B cell (primary cell): ENCODE data around the gene EPG5. TPM values are rescaled to one million over a fixed set of nuclear protein-coding genes. Genes with fewer than 3 reads are reported as not detected.
A peak's percentile ranks its signal among the peaks of the same experiment; 100 is the strongest.

Experiments used
- ATAC-seq: fragments of 200-7000 bp; cut with Tn5 transposase; one replicate; pipeline ENCODE4 v1.10.0; 2021; ENCODE audit warnings: low read depth, mild to moderate bottlenecking, moderate number of reproducible peaks, moderate library complexity
- CTCF ChIA-PET: fragments of 350-600 bp; sonication (Branson Sonifier 250); formaldehyde crosslinking; loops from one replicate; lab custom pipeline; 2021; ENCODE audit warnings: antibody characterized with exemption, inconsistent platforms; lab: Charles Lee
- POLR2A ChIA-PET: fragments of 350-600 bp; sonication (Branson Sonifier 250); formaldehyde crosslinking; loops from one replicate; lab custom pipeline; 2021; ENCODE audit warnings: antibody characterized with exemption; lab: Charles Lee
- DNase-seq: peaks from one replicate; pipeline ENCODE4 v3.0.0; 2013
- H2AFZ ChIP-seq: 2 replicates; pipeline ENCODE4 v1.6.1; 2012; ENCODE audit warnings: mild to moderate bottlenecking, low read depth, low read length; ENCODE audit not compliant: insufficient read depth, poor library complexity, severe bottlenecking
- H3K27ac ChIP-seq, 2 donors: 1 replicate in 1 of 2; 2 replicates in 1 of 2; pipeline ENCODE4 v1.5.1; 2012 to 2013; ENCODE audit warnings: low read length in 2 of 2, mild to moderate bottlenecking in 2 of 2, moderate library complexity in 1 of 2
- H3K27me3 ChIP-seq, 4 experiments: fragments of 200-600 bp in 1 of 4; sonication (generic) in 1 of 4; replicated peaks in 1 of 4; 1 replicate in 2 of 4; 2 replicates in 2 of 4; pipeline versions ENCODE4 v1.6.1 to v1.7.0; 2013 to 2016; ENCODE audit warnings: low read length in 3 of 4, mild to moderate bottlenecking in 2 of 4, mixed read lengths in 1 of 4, moderate library complexity in 1 of 4; ENCODE audit not compliant: insufficient read depth in 4 of 4, control insufficient read depth in 3 of 4; ENCODE audit errors: control extremely low read depth in 1 of 4
- H3K36me3 ChIP-seq, 2 experiments: replicated peaks in 1 of 2; 1 replicate in 1 of 2; 2 replicates in 1 of 2; pipeline versions ENCODE4 v1.6.1 to v1.7.1; 2013; ENCODE audit warnings: low read length in 1 of 2; ENCODE audit not compliant: insufficient read depth in 2 of 2, control insufficient read depth in 1 of 2; ENCODE audit errors: control extremely low read depth in 1 of 2, extremely low read depth in 1 of 2
- H3K4me1 ChIP-seq, 2 donors: fragments of 200-600 bp in 1 of 2; sonication (generic) in 1 of 2; 1 replicate in 1 of 2; 2 replicates in 1 of 2; pipeline versions ENCODE4 v1.5.1 to v1.6.1; 2013 to 2017; ENCODE audit warnings: low read length in 2 of 2; ENCODE audit not compliant: control insufficient read depth in 2 of 2, insufficient read depth in 2 of 2
- H3K4me2 ChIP-seq: replicated peaks from 2 replicates; pipeline ENCODE3; 2012; ENCODE audit warnings: mild to moderate bottlenecking, low read depth, low read length; ENCODE audit not compliant: poor library complexity, severe bottlenecking
- H3K4me3 ChIP-seq, 5 experiments: fragments of 200-600 bp in 1 of 5; sonication (generic) in 1 of 5; 1 replicate in 3 of 5; 2 replicates in 2 of 5; pipeline versions ENCODE4 v1.5.1 to v1.7.0; 2011 to 2016; ENCODE audit warnings: low read length in 4 of 5, mild to moderate bottlenecking in 4 of 5, low read depth in 2 of 5, control low read depth in 1 of 5, moderate library complexity in 1 of 5; ENCODE audit not compliant: insufficient read depth in 1 of 5; ENCODE audit errors: control extremely low read depth in 1 of 5, extremely low read depth in 1 of 5
- H3K79me2 ChIP-seq: fragments of 200-600 bp; sonication (generic); one replicate; pipeline ENCODE4 v1.6.0; 2016; ENCODE audit warnings: low read length; ENCODE audit not compliant: control insufficient read depth, insufficient read depth
- H3K9ac ChIP-seq: fragments of 200-600 bp; sonication (generic); 2 replicates; pipeline ENCODE4 v1.6.1; 2017; ENCODE audit warnings: mild to moderate bottlenecking, low read length, moderate library complexity
- H3K9me3 ChIP-seq, 3 donors: one replicate each; pipeline versions ENCODE4 v1.6.1 to v1.7.1; 2013; ENCODE audit warnings: low read length in 2 of 3; ENCODE audit not compliant: control insufficient read depth in 2 of 3, insufficient read depth in 1 of 3; ENCODE audit errors: control extremely low read depth in 1 of 3
- H4K20me1 ChIP-seq: 2 replicates; pipeline ENCODE4 v1.6.0; 2012; ENCODE audit warnings: mild to moderate bottlenecking, low read length; ENCODE audit not compliant: insufficient read depth, control insufficient read depth, poor library complexity, severe bottlenecking
- H3K27ac Mint-ChIP-seq: one replicate; pipeline ENCODE4 v1.8.0; 2021; ENCODE audit warnings: mixed read lengths
- H3K27me3 Mint-ChIP-seq: one replicate; pipeline ENCODE4 v1.8.0; 2021; ENCODE audit warnings: mixed read lengths
- H3K4me1 Mint-ChIP-seq: one replicate; pipeline ENCODE4 v1.8.0; 2021; ENCODE audit warnings: mixed read lengths
- H3K4me3 Mint-ChIP-seq: one replicate; pipeline ENCODE4 v1.8.0; 2021; ENCODE audit warnings: mixed read lengths
- H3K9me3 Mint-ChIP-seq: one replicate; pipeline ENCODE4 v1.8.0; 2022; ENCODE audit warnings: mixed read lengths; ENCODE audit not compliant: insufficient read depth
- CTCF ChIP-seq: fragments of 200-600 bp; IDR thresholded peaks from one replicate; pipeline ENCODE4 v1.8.0; 2022; ENCODE audit warnings: antibody characterized with exemption, mild to moderate bottlenecking
- EZH2 ChIP-seq: IDR thresholded peaks from 2 replicates; pipeline ENCODE4 v1.6.1; 2012; ENCODE audit warnings: borderline replicate concordance, low read depth, mild to moderate bottlenecking, moderate library complexity, low read length; ENCODE audit not compliant: insufficient read depth, poor library complexity, severe bottlenecking
- WGBS: methylation state at CpG from one replicate; pipeline ENCODE4 v1.1.5; 2013; ENCODE audit warnings: missing lambda C conversion rate; ENCODE audit not compliant: insufficient coverage; 5-methylcytosine and 5-hydroxymethylcytosine counted together
- intact Hi-C: fragments of 100-400 bp; cut with micrococcal nuclease; formaldehyde crosslinking; loops from one replicate; pipeline ENCODE4 v1.10.0; 2022
- polyA plus RNA-seq: library from polyadenylated mRNA; depleted of rRNA; stranded (reverse); fragments of >200 nt; gene quantifications from 2 replicates; pipeline ENCODE4 v1.2.3, GENCODE V29; 2012
- total RNA-seq, 2 donors: library from RNA; stranded (reverse); fragments of 120-200 nt in 1 of 2; gene quantifications; 1 replicate in 1 of 2; 2 replicates in 1 of 2; pipeline versions ENCODE4 v1.2.3 to v1.2.4, GENCODE V29; 2013 to 2022

The EPG5 gene
- total and polyA plus RNA-seq, 2 donors (not counting 1 experiment from before 2014, with no cell fraction given) = 10.3 to 50.4 TPM

- Histone ChIP-seq H3K36me3 (peaks cover 12 to 47% of the 10 kb centered on the region in 2 experiments), H3K27me3 (no peaks in the 10 kb centered on the region), H3K4me1 (peaks cover 2 to 6% of the 10 kb centered on the region in 2 donors), H3K4me3 (no peak overlapping the region), H2AFZ (no peak overlapping the region), H3K79me2 (no peaks in the 10 kb centered on the region), H4K20me1 (no peaks in the 10 kb centered on the region), H3K9ac (no peak overlapping the region), H3K4me2 (no peak overlapping the region), H3K9me3 (peaks cover 0 to 5% (median 0%) of the 10 kb centered on the region in 3 donors), H3K27ac (no peak overlapping the region)
- intact Hi-C loops = loop anchor here (1.0 kb wide), 3 partner anchors 189 to 259 kb away; no protein-coding TSS in a partner anchor
- CTCF ChIA-PET = interaction anchor here (0.5 to 12.0 kb wide), 32 partner anchors 9 to 259 kb away, joined by 3 to 291 read pairs (median 4); partner anchors contain the start of gene SLC14A1
- H3K4me1 Mint-ChIP-seq = peaks cover 9% of the 10 kb centered on the region
- WGBS = 46% methylated on average over 12 of the region's 17 CpGs
- no peaks in the 10 kb centered on the region for H3K9me3 Mint-ChIP-seq
- H3K27me3 Mint-ChIP-seq = no peaks in the 10 kb centered on the region
- no peak overlapping the region for H3K27ac Mint-ChIP-seq
- POLR2A ChIA-PET = no interaction called here
- TF ChIP-seq CTCF (peak; percentile 100), EZH2 (no peak)
- no peak overlapping the region for H3K4me3 Mint-ChIP-seq
- peak; percentile 76 for DNase-seq
- ATAC-seq = peak; percentile 95
Observed at GRCh38 chr18:45879681-45880655, 87.2 kb downstream of the EPG5 start.

- Mint-ChIP-seq H3K27ac (no peak overlapping the region), H3K9me3 (no peaks in the 10 kb centered on the region), H3K27me3 (no peaks in the 10 kb centered on the region), H3K4me3 (no peak overlapping the region), H3K4me1 (peaks cover 21% of the 10 kb centered on the region)
- peaks cover 17 to 47% of the 10 kb centered on the region in 2 experiments for H3K36me3 ChIP-seq
- DNase-seq = no peak
- CTCF ChIA-PET = interaction anchor here (0.6 to 12.0 kb wide), 8 partner anchors 10 to 214 kb away, joined by 3 to 291 read pairs (median 27); partner anchors contain the start of gene SLC14A1
- no peaks in the 10 kb centered on the region for H3K79me2 ChIP-seq
- no peak overlapping the region for H3K27ac ChIP-seq
- no peak overlapping the region for H2AFZ ChIP-seq
- no peaks in the 10 kb centered on the region for H4K20me1 ChIP-seq
- POLR2A ChIA-PET = no interaction called here
- no peak for ATAC-seq
- intact Hi-C loops = no loop called here
- no peaks in the 10 kb centered on the region for H3K27me3 ChIP-seq
- H3K9me3 ChIP-seq = peaks cover 3 to 9% (median 5%) of the 10 kb centered on the region in 3 donors
- H3K4me2 ChIP-seq = no peak overlapping the region
- no peak overlapping the region for H3K9ac ChIP-seq
- no peak overlapping the region for H3K4me3 ChIP-seq
- TF ChIP-seq EZH2 = no peak
- TF ChIP-seq CTCF = no peak
- 100% methylated on average over 2 of the region's 3 CpGs for WGBS
- peaks cover 9 to 14% of the 10 kb centered on the region in 2 donors for H3K4me1 ChIP-seq
Observed at GRCh38 chr18:45877403-45877802, 89.7 kb downstream of the EPG5 start.
